Left lung (tissue), 10 donors: ENCODE measurements around the gene ALG9. TPM values are rescaled to one million over a fixed set of nuclear protein-coding genes. Genes with fewer than 3 reads are reported as not detected.

Experiments used
- ATAC-seq: fragments of 200-7000 bp; cut with Tn5 transposase; one replicate; pipeline ENCODE4 v1.9.1; 2020; ENCODE audit warnings: moderate library complexity
- DNase-seq, 4 donors: peaks; one replicate each; pipeline ENCODE4 v3.0.0-alpha.2; 2013 to 2020
- H3K27ac ChIP-seq, 2 donors: fragments of 200-600 bp; sonication (generic) in 1 of 2; one replicate each; pipeline versions ENCODE4 v1.5.0 to v1.8.0; 2020 to 2021
- H3K27me3 ChIP-seq, 2 donors: fragments of 200-600 bp; sonication (generic) in 1 of 2; one replicate each; pipeline versions ENCODE4 v1.5.0 to v1.8.0; 2020 to 2021
- H3K36me3 ChIP-seq, 2 donors: fragments of 200-600 bp; sonication (generic) in 1 of 2; one replicate each; pipeline versions ENCODE4 v1.5.0 to v1.8.0; 2020 to 2021
- H3K4me1 ChIP-seq, 2 donors: fragments of 200-600 bp; one replicate each; pipeline ENCODE4 v1.8.0; 2021
- H3K4me3 ChIP-seq, 2 donors: fragments of 200-600 bp; sonication (generic) in 1 of 2; one replicate each; pipeline versions ENCODE4 v1.5.0 to v1.8.0; 2020 to 2021; ENCODE audit warnings: mild to moderate bottlenecking in 1 of 2
- H3K9me3 ChIP-seq, 2 donors: fragments of 200-600 bp; sonication (generic) in 1 of 2; one replicate each; pipeline versions ENCODE4 v1.5.0 to v1.8.0; 2020 to 2021
- CTCF ChIP-seq, 2 donors: fragments of 200-600 bp; sonication (generic) in 1 of 2; IDR thresholded peaks; one replicate each; pipeline versions ENCODE4 v1.5.0 to v1.8.0; 2021; ENCODE audit warnings: antibody characterized with exemption in 2 of 2
- intact Hi-C, 2 donors: fragments of 100-400 bp; cut with DNase I; formaldehyde crosslinking; loops; one replicate each; pipeline versions ENCODE4 v1.11.2 to v1.14.2; 2022
- polyA plus RNA-seq, 6 donors: library from polyadenylated mRNA; unstranded; fragments of 120-200 nt; gene quantifications; one replicate each; pipeline ENCODE4 v1.2.1, GENCODE V29; 2013; ENCODE audit not compliant: insufficient read length in 6 of 6
- total RNA-seq, 2 donors: library from RNA; stranded (reverse); fragmentation: NEBNext Ultra II Directional; extraction: Animal tissue kit (Norgen Biotek cat#: 25700); gene quantifications; one replicate each; pipeline ENCODE4 v1.2.1, GENCODE V29; 2021
- donor health status: DM: no; HTN: yes; CAD: no.
- donor health status: DM: no; HTN: no; CAD: no.

Gene ALG9
- total and polyA plus RNA-seq, 8 donors: 27.5 to 51.0 (median 47.4) TPM

DNA sequence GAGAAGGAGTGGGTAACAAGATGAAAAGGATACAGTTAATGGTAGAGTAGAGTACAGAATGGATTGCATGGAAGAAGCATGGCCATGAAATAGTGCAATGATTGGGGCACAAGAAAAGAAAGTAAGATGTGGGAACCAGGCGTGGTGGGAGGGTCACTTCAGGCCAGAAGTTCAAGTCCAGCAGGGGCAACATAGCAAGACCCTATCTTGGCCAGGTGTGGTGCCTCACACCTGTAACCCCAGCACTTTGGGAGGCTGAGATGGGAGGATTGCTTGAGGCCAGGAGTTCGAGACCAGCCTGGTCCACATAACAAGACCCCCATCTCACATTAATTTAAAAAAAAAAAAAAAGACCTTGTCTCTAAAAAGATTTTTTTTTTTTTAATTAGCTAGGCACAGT lies 45.9 kb upstream of the ALG9 start:
- no peak for TF ChIP-seq CTCF (IDR thresholded peaks at IDR 0.05)
- intact Hi-C loops: no loop called here
- no peaks in the 10 kb centered on the region for H3K9me3 ChIP-seq
- H3K4me3 ChIP-seq: no peak overlapping the region
- no peak for ATAC-seq
- peaks cover 0 to 3% of the 10 kb centered on the region in 2 donors for H3K4me1 ChIP-seq
- no peak overlapping the region for H3K27ac ChIP-seq
- no peak for DNase-seq
- H3K36me3 ChIP-seq: no peaks in the 10 kb centered on the region
- H3K27me3 ChIP-seq: peaks cover 0 to 23% of the 10 kb centered on the region in 2 donors

DNA sequence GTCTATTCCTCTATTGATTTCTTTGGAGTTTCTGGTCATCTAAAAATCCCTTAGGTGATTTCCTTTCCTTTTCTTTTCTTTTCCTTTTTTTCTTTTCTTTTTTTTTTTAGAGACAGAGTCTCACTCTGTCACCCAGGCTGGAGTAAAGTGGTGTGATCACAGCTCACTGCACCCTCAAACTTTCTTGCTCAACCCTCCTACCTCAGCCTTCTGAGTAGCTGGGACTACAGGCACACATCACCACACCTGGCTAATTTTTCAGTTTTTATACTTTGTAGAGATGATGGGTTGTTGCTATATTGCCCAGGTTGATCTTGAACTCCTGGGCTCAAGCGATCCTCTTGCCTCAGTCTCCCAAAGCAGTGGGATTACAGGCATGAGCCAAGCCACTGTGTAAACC lies 45.4 kb upstream of the ALG9 start:
- Histone ChIP-seq H3K27me3 (peaks cover 0 to 28% of the 10 kb centered on the region in 2 donors), H3K36me3 (no peaks in the 10 kb centered on the region), H3K4me1 (no peaks in the 10 kb centered on the region), H3K9me3 (no peaks in the 10 kb centered on the region), H3K4me3 (no peak overlapping the region), H3K27ac (no peak overlapping the region)
- intact Hi-C loops: no loop called here
- TF ChIP-seq CTCF (IDR thresholded peaks at IDR 0.05): no peak
- DNase-seq: no peak
- no peak for ATAC-seq

GRCh38 chr11:111913997-111914396 lies 42.6 kb upstream of the ALG9 start:
- H3K4me3 ChIP-seq: peak overlapping the region; percentile 23 to 35
- DNase-seq: peak in 1 of 4 donors; percentile 76

GRCh38 chr11:111913031-111913861 lies 41.9 kb upstream of the ALG9 start:
- intact Hi-C loops: no loop called here
- Histone ChIP-seq H3K4me1 (no peaks in the 10 kb centered on the region), H3K36me3 (no peaks in the 10 kb centered on the region), H3K27me3 (peaks cover 0 to 44% of the 10 kb centered on the region in 2 donors), H3K9me3 (no peaks in the 10 kb centered on the region), H3K27ac (peak overlapping the region; percentile 60 to 85), H3K4me3 (peak overlapping the region; percentile 23 to 35)
- TF ChIP-seq CTCF (IDR thresholded peaks at IDR 0.05): no peak
- ATAC-seq (peak; percentile 21), DNase-seq (peak in 1 of 4 donors; percentile 38)

More at GRCh38 chr11:111913997-111914396, 42.6 kb upstream of the ALG9 start:
- Histone ChIP-seq H3K36me3 (no peaks in the 10 kb centered on the region), H3K27ac (peak overlapping the region; percentile 60 to 85), H3K4me1 (no peaks in the 10 kb centered on the region), H3K9me3 (no peaks in the 10 kb centered on the region), H3K27me3 (peaks cover 0 to 44% of the 10 kb centered on the region in 2 donors)
- intact Hi-C loops: no loop called here
- ATAC-seq: no peak
- TF ChIP-seq CTCF (IDR thresholded peaks at IDR 0.05): no peak

- H3K4me1 ChIP-seq: no peaks in the 10 kb centered on the region
- no peaks in the 10 kb centered on the region for H3K36me3 ChIP-seq
- peaks cover 0 to 44% of the 10 kb centered on the region in 2 donors for H3K27me3 ChIP-seq
- ATAC-seq (peak; percentile 8), DNase-seq (peak in 2 of 4 donors; percentile 33 to 72)
- intact Hi-C loops: no loop called here
- H3K27ac ChIP-seq: peak within 1 kb of the TSS; percentile 60 to 85
- peak within 1 kb of the TSS; percentile 34 to 35 for H3K4me3 ChIP-seq
- no peaks in the 10 kb centered on the region for H3K9me3 ChIP-seq
- TF ChIP-seq CTCF (IDR thresholded peaks at IDR 0.05): no peak
Measured at GRCh38 chr11:111912535-111912934, 41.2 kb upstream of the ALG9 start, which contains the start of gene HSPB2. TSS of gene HSPB2 (plus strand) at chr11:111912734. CDS start at chr11:111912830, 96 bp downstream.
